GM23338 (cell line): ENCODE results near the gene RPL10. TPM values are rescaled to one million over a fixed set of nuclear protein-coding genes. Genes with fewer than 3 reads are reported as not detected.

Source experiments
- ATAC-seq: fragments of 200-7000 bp; cut with Tn5 transposase; 3 replicates; pipeline ENCODE4 v1.9.1; 2020
- DNase-seq: peaks from one replicate; pipeline ENCODE4 v3.0.0-alpha.2; 2015; ENCODE audit warnings: low spot score
- H2AFZ ChIP-seq: fragments of 200-600 bp; sonication (generic); 2 replicates; pipeline ENCODE4 v1.8.0; 2016; ENCODE audit warnings: antibody characterized with exemption, mild to moderate bottlenecking, moderate library complexity
- H3F3A ChIP-seq: fragments of 200-600 bp; sonication (generic); replicated peaks from 2 replicates; pipeline ENCODE4 v1.8.0; 2017; ENCODE audit warnings: antibody characterized with exemption, mixed run types, low read depth
- H3K27ac ChIP-seq: fragments of 200-600 bp; sonication (generic); 2 replicates; pipeline ENCODE4 v1.6.1; 2016; ENCODE audit warnings: low read depth
- H3K27me3 ChIP-seq: fragments of 200-600 bp; sonication (generic); 2 replicates; pipeline ENCODE4 v1.8.0; 2016; ENCODE audit warnings: mild to moderate bottlenecking, mixed run types, moderate library complexity; ENCODE audit not compliant: insufficient read depth
- H3K36me3 ChIP-seq: fragments of 200-600 bp; sonication (generic); 2 replicates; pipeline ENCODE4 v1.8.0; 2016; ENCODE audit warnings: mild to moderate bottlenecking; ENCODE audit not compliant: insufficient read depth
- H3K4me1 ChIP-seq: fragments of 200-600 bp; sonication (generic); 2 replicates; pipeline ENCODE4 v1.8.0; 2016; ENCODE audit warnings: mild to moderate bottlenecking, moderate library complexity; ENCODE audit not compliant: insufficient read depth
- H3K4me2 ChIP-seq: fragments of 200-600 bp; sonication (generic); 2 replicates; pipeline ENCODE4 v1.7.1; 2017; ENCODE audit warnings: mixed run types
- H3K4me3 ChIP-seq: fragments of 200-600 bp; sonication (generic); 2 replicates; pipeline ENCODE4 v1.6.1; 2016; ENCODE audit warnings: mixed run types
- H3K79me2 ChIP-seq: fragments of 200-600 bp; sonication (generic); replicated peaks from 2 replicates; pipeline ENCODE4 v1.8.0; 2017; ENCODE audit warnings: mild to moderate bottlenecking; ENCODE audit not compliant: insufficient read depth
- H3K9me2 ChIP-seq: fragments of 200-600 bp; sonication (generic); 2 replicates; pipeline ENCODE4 v1.8.0; 2017; ENCODE audit not compliant: insufficient read depth
- H4K20me1 ChIP-seq: fragments of 200-600 bp; sonication (generic); replicated peaks from 2 replicates; pipeline ENCODE4 v1.8.0; 2017; ENCODE audit warnings: mild to moderate bottlenecking; ENCODE audit not compliant: insufficient read depth
- H3K27ac Mint-ChIP-seq: 2 replicates; pipeline ENCODE4 v1.8.0; 2020; ENCODE audit warnings: inconsistent platforms, mild to moderate bottlenecking, moderate library complexity, mixed read lengths
- H3K27me3 Mint-ChIP-seq: 3 replicates; pipeline ENCODE4 v1.8.0; 2022; ENCODE audit warnings: low read depth, mild to moderate bottlenecking, moderate library complexity, mixed read lengths, inconsistent platforms; ENCODE audit not compliant: insufficient read depth, poor library complexity
- H3K36me3 Mint-ChIP-seq: 3 replicates; pipeline ENCODE4 v1.8.0; 2021; ENCODE audit warnings: low read depth, mild to moderate bottlenecking, inconsistent platforms, moderate library complexity, mixed read lengths
- H3K4me1 Mint-ChIP-seq: 3 replicates; pipeline ENCODE4 v1.8.0; 2020; ENCODE audit warnings: mild to moderate bottlenecking, inconsistent platforms, mixed read lengths
- H3K4me3 Mint-ChIP-seq: 3 replicates; pipeline ENCODE4 v1.8.0; 2021; ENCODE audit warnings: moderate library complexity, mild to moderate bottlenecking, inconsistent platforms, mixed read lengths
- H3K9me3 Mint-ChIP-seq: 3 replicates; pipeline ENCODE4 v1.8.0; 2020; ENCODE audit warnings: moderate library complexity, mild to moderate bottlenecking, inconsistent platforms, mixed read lengths
- CREB1 ChIP-seq: fragments of 250-450 bp; sonication (Bioruptor Pico); IDR thresholded peaks from 2 replicates; pipeline ENCODE4 v1.5.0; 2020; ENCODE audit warnings: low read depth, mild to moderate bottlenecking, moderate library complexity
- EZH2 ChIP-seq: fragments of 200-600 bp; sonication (generic); IDR thresholded peaks from one replicate; pipeline ENCODE4 v1.8.0; 2017; ENCODE audit warnings: antibody characterized with exemption, mild to moderate bottlenecking, low read depth; ENCODE audit not compliant: unreplicated experiment
- JUNB ChIP-seq: IDR thresholded peaks from one replicate; pipeline ENCODE4 v1.6.1; 2016; ENCODE audit warnings: antibody characterized with exemption; ENCODE audit not compliant: unreplicated experiment
- NANOG ChIP-seq: IDR thresholded peaks from 2 replicates; pipeline ENCODE4 v1.6.1; 2016; ENCODE audit warnings: antibody characterized with exemption, borderline replicate concordance
- POLR2AphosphoS5 ChIP-seq: IDR thresholded peaks from 2 replicates; pipeline ENCODE4 v1.6.1; 2016; ENCODE audit warnings: antibody characterized with exemption, low read depth
- STAT1 ChIP-seq: IDR thresholded peaks from one replicate; pipeline ENCODE4 v1.6.1; 2016; ENCODE audit warnings: antibody characterized with exemption; ENCODE audit not compliant: unreplicated experiment
- ZNF331 ChIP-seq: fragments of 250-450 bp; sonication (Bioruptor Pico); IDR thresholded peaks from 2 replicates; pipeline ENCODE4 v1.5.0; 2020; ENCODE audit warnings: low read depth, mild to moderate bottlenecking, moderate library complexity
- polyA plus RNA-seq: library from polyadenylated mRNA; unstranded; fragments of >200 nt; fragmentation: Nextera tagmentation; extraction: Ambion mirVana; gene quantifications from 2 replicates; pipeline ENCODE4 v1.2.1, GENCODE V29; 2016
- total RNA-seq: library from RNA; depleted of rRNA; stranded (reverse); fragments of >200 nt; shearing (Covaris generic); gene quantifications from 2 replicates; pipeline ENCODE4 v1.2.3, GENCODE V29; 2014
- TF ChIP-seq, protein P1 (sequence below), 2 experiments: fragments of 200-600 bp in 1 of 2; sonication (generic) in 1 of 2; conservative IDR thresholded peaks; 2 replicates each; pipeline versions ENCODE4 v1.5.1 to v1.6.1; 2016 to 2017; ENCODE audit warnings: antibody characterized with exemption in 2 of 2, low read depth in 2 of 2, mild to moderate bottlenecking in 2 of 2, moderate library complexity in 1 of 2
- TF ChIP-seq, protein P2 (sequence below): IDR thresholded peaks from 2 replicates; pipeline ENCODE4 v1.6.1; 2016; ENCODE audit warnings: antibody characterized with exemption
- TF ChIP-seq, protein P3 (sequence below): IDR thresholded peaks from one replicate; pipeline ENCODE4 v1.6.1; 2018; ENCODE audit warnings: antibody characterized with exemption; ENCODE audit not compliant: unreplicated experiment

The RPL10 gene
- total and polyA plus RNA-seq, 2 experiments from 2014 or later = 1,696 to 4,929 TPM

DNA sequence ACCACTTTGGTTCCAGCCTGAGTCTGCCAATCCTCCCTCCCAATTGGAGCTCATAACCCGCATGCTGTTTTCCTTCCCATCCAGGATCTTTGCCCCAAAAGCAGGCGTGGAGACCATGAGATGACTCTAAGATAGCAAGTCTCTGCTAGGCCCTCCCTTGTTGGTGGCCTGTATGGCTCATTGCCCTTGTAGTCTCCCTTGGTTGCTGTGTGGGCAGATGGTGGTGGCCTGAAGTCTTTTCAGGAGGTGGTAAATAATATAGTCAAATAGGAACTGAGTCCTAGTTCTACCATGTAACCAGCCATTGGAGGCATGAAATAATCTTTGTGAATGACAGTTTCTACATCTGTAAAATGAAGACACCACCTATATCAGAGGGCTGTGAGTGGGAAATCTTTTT lies 31.5 kb downstream of the RPL10 start:
- H3K36me3 ChIP-seq = no peaks in the 10 kb centered on the region
- H3K4me2 ChIP-seq = peak overlapping the region; percentile 79
- DNase-seq (no peak), ATAC-seq (no peak)
- no peak overlapping the region for H2AFZ ChIP-seq
- H3K4me1 ChIP-seq = no peaks in the 10 kb centered on the region; the same call in 1 of the 2 replicates
- H3K27me3 ChIP-seq = no peaks in the 10 kb centered on the region
- peaks cover 11% of the 10 kb centered on the region for H3K79me2 ChIP-seq
- no peaks in the 10 kb centered on the region for H4K20me1 ChIP-seq
- H3K9me3 Mint-ChIP-seq = no peaks in the 10 kb centered on the region
- peak overlapping the region; percentile 62 for H3K4me3 ChIP-seq
- H3K27ac Mint-ChIP-seq = no peak overlapping the region
- peaks cover 4% of the 10 kb centered on the region for H3K27me3 Mint-ChIP-seq
- peaks cover 15% of the 10 kb centered on the region for H3K36me3 Mint-ChIP-seq
- no peak overlapping the region for H3K27ac ChIP-seq
- peak overlapping the region; percentile 74 for H3K4me3 Mint-ChIP-seq
- TF ChIP-seq NANOG (no peak), JUNB (no peak)
- H3K4me1 Mint-ChIP-seq = peaks cover 15% of the 10 kb centered on the region
- H3F3A ChIP-seq = no peaks in the 10 kb centered on the region
- H3K9me2 ChIP-seq = no peaks in the 10 kb centered on the region

DNA sequence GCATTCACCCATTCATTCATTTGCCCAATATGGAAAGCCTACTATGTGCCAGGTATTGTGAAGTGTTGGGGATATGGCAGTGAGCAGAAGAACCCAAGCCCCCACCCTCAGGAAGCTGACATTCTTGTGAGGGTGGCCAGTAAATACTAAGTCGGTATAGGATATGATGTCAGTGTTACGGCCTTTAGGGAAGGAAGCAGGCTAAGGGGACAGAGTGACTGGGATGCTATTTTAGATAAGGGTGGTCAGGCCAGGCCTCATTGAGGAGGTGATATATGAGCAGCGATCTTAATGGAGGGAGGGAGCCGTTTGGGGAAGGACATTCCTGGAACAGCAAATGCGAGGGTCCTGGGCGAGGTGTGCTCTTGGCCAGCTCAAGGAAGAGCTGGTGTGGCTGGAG lies 32.3 kb downstream of the RPL10 start:
- peaks cover 4% of the 10 kb centered on the region for H3K27me3 Mint-ChIP-seq
- peak overlapping the region; percentile 85; the same call in 1 of the 2 replicates for H3K27ac Mint-ChIP-seq
- peak overlapping the region; percentile 33; the same call in 1 of the 3 replicates for H3K4me3 Mint-ChIP-seq
- H3K9me2 ChIP-seq = no peaks in the 10 kb centered on the region
- H3K36me3 ChIP-seq = no peaks in the 10 kb centered on the region
- no peak overlapping the region for H2AFZ ChIP-seq
- no peaks in the 10 kb centered on the region for H3K27me3 ChIP-seq
- H3K4me2 ChIP-seq = no peak overlapping the region
- H3K4me1 ChIP-seq = no peaks in the 10 kb centered on the region; the same call in 1 of the 2 replicates
- DNase-seq (no peak), ATAC-seq (no peak)
- H3K4me1 Mint-ChIP-seq = peaks cover 15% of the 10 kb centered on the region
- H3K36me3 Mint-ChIP-seq = peaks cover 16% of the 10 kb centered on the region
- H3K9me3 Mint-ChIP-seq = no peaks in the 10 kb centered on the region
- no peaks in the 10 kb centered on the region for H3F3A ChIP-seq
- H3K79me2 ChIP-seq = peaks cover 11% of the 10 kb centered on the region
- no peak overlapping the region for H3K4me3 ChIP-seq
- H3K27ac ChIP-seq = no peak overlapping the region
- no peaks in the 10 kb centered on the region for H4K20me1 ChIP-seq
- TF ChIP-seq STAT1 (no peak), NANOG (no peak), ZNF331 (CRISPR knock-in tag) (no peak), POLR2AphosphoS5 (no peak), CREB1 (CRISPR knock-in tag) (no peak), JUNB (no peak), EZH2 (no peak)
- TF ChIP-seq, protein P1, sequence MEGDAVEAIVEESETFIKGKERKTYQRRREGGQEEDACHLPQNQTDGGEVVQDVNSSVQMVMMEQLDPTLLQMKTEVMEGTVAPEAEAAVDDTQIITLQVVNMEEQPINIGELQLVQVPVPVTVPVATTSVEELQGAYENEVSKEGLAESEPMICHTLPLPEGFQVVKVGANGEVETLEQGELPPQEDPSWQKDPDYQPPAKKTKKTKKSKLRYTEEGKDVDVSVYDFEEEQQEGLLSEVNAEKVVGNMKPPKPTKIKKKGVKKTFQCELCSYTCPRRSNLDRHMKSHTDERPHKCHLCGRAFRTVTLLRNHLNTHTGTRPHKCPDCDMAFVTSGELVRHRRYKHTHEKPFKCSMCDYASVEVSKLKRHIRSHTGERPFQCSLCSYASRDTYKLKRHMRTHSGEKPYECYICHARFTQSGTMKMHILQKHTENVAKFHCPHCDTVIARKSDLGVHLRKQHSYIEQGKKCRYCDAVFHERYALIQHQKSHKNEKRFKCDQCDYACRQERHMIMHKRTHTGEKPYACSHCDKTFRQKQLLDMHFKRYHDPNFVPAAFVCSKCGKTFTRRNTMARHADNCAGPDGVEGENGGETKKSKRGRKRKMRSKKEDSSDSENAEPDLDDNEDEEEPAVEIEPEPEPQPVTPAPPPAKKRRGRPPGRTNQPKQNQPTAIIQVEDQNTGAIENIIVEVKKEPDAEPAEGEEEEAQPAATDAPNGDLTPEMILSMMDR (conservative IDR thresholded peaks at IDR 0.05; ENCODE audit: low read depth in 2 of 2) = no peak
- TF ChIP-seq, protein P2, sequence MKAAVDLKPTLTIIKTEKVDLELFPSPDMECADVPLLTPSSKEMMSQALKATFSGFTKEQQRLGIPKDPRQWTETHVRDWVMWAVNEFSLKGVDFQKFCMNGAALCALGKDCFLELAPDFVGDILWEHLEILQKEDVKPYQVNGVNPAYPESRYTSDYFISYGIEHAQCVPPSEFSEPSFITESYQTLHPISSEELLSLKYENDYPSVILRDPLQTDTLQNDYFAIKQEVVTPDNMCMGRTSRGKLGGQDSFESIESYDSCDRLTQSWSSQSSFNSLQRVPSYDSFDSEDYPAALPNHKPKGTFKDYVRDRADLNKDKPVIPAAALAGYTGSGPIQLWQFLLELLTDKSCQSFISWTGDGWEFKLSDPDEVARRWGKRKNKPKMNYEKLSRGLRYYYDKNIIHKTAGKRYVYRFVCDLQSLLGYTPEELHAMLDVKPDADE = no peak
- TF ChIP-seq, protein P3, sequence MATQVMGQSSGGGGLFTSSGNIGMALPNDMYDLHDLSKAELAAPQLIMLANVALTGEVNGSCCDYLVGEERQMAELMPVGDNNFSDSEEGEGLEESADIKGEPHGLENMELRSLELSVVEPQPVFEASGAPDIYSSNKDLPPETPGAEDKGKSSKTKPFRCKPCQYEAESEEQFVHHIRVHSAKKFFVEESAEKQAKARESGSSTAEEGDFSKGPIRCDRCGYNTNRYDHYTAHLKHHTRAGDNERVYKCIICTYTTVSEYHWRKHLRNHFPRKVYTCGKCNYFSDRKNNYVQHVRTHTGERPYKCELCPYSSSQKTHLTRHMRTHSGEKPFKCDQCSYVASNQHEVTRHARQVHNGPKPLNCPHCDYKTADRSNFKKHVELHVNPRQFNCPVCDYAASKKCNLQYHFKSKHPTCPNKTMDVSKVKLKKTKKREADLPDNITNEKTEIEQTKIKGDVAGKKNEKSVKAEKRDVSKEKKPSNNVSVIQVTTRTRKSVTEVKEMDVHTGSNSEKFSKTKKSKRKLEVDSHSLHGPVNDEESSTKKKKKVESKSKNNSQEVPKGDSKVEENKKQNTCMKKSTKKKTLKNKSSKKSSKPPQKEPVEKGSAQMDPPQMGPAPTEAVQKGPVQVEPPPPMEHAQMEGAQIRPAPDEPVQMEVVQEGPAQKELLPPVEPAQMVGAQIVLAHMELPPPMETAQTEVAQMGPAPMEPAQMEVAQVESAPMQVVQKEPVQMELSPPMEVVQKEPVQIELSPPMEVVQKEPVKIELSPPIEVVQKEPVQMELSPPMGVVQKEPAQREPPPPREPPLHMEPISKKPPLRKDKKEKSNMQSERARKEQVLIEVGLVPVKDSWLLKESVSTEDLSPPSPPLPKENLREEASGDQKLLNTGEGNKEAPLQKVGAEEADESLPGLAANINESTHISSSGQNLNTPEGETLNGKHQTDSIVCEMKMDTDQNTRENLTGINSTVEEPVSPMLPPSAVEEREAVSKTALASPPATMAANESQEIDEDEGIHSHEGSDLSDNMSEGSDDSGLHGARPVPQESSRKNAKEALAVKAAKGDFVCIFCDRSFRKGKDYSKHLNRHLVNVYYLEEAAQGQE = no peak
